Stimulated activated CD8-positive, alpha-beta memory T cell treated with anti-CD3 and anti-CD28 coated beads, Interleukin-7, amount 100 ng/mL, for 48 hours (primary cell): ENCODE results near the gene CDH11.

Experiments
- DNase-seq, 2 donors: peaks; one replicate each; pipeline ENCODE4 v3.0.0-alpha.2; 2020; ENCODE audit warnings: low read depth in 1 of 2; ENCODE audit errors: extremely low read depth in 1 of 2

Gene CDH11

DNA sequence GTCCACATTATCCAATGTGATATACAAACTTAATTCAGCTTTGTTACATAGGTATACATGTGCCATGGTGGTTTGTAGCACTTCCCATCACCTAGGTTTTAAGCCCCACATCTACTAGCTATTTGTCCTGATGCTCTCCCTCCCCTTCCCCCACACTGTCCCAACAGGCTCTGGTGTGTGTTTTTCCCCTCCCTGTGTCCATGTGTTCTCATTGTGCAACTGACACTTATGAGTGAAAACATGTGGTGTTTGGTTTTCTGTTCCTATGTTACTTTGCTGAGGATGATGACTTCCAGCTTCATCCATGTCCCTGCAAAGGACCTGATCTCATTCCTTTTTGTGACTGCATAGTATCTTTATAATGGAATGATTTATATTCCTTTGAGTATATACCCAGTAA lies 196.7 kb downstream of the CDH11 start:
- no peak for DNase-seq

DNA sequence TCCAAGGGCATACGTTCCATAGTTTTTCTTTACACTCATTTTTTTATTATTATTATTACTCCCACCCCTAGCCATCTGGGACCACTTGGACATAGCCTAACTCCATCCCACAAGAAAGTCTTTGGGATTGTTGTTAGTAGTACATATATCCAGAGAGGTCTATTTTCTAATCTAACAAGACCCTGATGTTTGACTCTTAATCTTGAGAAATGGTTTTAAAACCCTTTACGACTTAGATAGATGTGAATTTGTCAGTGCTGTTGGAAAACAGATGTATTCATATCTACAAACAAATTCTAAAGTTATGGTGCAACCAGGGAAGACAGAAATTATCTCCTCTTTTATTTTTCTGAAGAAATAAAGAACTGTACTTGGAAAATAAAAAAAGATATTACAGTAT lies 197.8 kb downstream of the CDH11 start:
- no peak for DNase-seq

DNA sequence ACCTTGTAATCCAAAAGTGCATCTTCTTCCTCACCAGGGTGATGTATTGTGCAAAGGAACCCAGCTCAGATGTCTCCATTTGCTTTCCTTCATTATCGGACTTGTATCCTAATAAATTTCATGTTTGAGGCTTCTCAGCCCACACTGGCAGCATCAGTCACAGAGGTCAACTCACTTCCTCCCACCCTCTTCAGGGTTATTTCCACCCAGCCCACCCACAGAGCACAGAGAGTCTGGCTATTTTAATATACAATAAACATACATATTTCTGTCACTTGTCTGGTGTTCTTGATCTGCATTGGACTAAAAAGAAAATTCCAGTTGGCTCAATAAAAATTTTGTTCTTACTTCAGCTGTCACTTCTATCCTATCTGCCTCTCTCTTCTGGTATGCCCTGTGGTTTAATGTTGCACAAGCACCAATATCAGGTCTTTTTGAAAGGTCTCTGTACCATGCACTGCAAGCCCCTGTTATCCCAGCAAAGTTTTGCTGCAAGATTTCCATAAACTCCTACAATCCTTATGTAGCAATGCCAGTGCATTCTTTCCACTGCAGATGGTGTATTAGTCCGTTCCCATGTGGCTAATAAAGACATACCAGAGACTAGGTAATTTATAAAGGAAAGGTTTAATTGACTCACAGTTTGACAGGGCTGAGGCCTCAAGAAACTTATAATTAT lies 201.8 kb downstream of the CDH11 start:
- no peak for DNase-seq

- no peak for DNase-seq
Measured at GRCh38 chr16:64919141-64919540, 202.7 kb downstream of the CDH11 start.

- DNase-seq: no peak
Measured at GRCh38 chr16:64916051-64916450, 205.8 kb downstream of the CDH11 start.

- DNase-seq: no peak
Measured at GRCh38 chr16:64910356-64910755, 211.5 kb downstream of the CDH11 start.

DNA sequence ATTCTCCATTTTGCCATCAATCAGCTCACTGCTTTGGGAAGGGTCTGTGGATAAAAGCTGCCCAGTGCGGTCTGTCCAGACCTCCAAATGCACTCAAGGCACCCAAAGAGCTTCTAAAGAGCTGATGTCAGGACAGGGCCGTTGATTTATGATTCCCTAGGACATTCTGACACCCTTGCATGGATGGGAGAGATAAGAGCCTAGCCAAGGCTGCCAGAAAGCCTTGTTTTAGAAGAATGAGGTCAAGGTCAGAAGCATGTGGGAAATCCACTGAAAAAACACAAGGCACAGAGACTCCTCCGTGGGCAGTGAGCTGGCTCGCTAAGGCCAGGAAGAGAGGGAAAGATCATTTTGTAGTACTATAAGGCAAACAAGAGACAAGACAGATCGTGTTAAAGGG lies 214.0 kb downstream of the CDH11 start:
- DNase-seq: no peak

GRCh38 chr16:64903770-64904169 lies 218.1 kb downstream of the CDH11 start:
- no peak for DNase-seq

DNA sequence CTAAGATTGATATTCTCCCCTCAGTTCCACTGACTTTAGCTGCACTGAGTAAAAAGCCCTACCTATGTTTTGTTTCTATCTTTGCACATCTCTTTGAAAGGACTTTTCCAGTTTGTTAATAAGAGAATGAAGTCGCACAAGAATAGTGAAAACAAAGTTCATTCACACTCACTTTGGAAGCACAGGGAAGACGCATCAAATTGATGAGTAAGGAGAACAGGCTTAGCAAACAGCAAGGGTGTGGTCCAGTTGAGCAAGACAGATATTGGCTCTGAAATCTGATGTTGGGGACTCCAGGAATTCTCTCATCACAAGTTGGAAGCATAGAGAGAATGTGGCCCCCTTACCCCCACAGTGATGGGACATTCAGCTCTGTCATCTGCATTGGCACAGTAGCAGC lies 221.3 kb downstream of the CDH11 start:
- DNase-seq: no peak

GRCh38 chr16:64900019-64900418 lies 221.8 kb downstream of the CDH11 start:
- no peak for DNase-seq

DNA sequence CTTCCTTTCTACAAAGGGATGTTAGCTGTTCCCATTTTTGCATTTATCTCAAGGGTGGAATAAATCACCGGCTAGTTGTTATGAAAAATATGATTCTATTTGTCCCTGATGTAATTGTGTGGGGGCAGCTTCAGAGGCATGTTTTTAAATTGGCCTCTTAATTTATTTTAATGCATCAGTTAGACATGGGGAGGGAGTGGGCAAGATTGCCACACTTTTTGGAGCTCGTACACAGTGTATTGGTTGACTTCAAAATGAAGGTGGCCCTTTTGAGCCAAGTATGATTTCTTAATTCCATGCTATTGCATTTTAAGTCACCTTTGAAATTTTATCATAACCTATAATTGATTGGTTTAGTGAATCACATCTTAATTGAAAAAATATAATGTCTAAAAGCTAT lies 223.7 kb downstream of the CDH11 start:
- DNase-seq: no peak
